HG03060 (cell line): ENCODE data around the gene CDC42BPB.

ENCODE experiments used
- ATAC-seq: cut with Tn5 transposase; IDR thresholded peaks from one replicate; pipeline ENCODE4 v1.9.1; 2021; ENCODE audit warnings: low read depth, moderate number of reproducible peaks; ENCODE audit not compliant: unreplicated experiment

CDC42BPB gene

DNA sequence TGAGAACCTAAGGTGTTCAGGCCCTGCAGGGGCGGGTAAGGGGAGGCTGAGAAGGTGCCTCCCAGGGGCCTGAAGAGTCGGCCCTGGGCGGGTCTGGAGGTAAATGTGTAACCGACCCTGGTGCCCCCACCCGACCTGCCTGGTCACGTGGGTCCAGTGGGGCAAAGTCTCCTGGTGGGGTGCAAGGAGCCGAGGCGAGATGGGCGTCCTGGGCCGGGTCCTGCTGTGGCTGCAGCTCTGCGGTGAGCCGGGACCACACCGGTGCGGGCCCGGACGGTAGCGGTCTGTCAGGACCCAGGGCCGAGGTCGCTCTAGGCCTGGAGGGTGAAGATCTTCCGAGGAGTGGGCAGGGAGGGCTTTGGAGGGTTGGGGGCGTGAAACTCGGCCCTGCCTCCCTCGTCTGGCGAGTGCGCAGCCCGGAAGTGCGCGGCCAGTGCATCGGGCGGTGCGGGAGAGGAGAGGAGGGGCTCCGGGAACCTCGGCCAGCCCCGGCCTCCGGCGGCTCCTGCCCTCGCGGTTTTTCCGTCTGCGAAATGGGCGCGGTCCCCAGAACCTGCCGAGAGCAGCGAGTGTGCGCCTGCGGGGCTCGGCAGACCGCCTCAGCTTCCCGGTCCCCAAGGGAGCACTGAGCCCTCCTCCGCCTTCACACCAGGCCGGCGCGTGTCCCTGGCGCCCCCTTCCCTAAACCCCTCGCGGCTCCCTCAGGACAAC lies 134.7 kb downstream of the CDC42BPB start, which contains the start of gene AMN:
AMN (plus strand) TSS at position 174 of the 711 bp plus-strand sequence; CDS start at position 200, 26 bp downstream.
- ATAC-seq: no peak

DNA sequence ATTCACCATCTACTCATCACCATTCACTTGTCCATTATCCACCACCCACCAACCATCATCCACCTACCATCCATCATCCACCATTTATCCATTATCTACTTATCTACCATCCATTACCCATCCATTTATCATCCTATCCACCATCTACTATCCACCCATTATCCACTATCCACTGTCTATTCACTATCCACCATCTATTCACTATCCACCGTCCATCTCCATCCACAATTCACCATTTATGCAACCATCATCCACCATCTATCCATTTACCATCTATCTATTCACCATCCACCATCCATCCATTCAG lies 136.4 kb downstream of the CDC42BPB start:
- no peak for ATAC-seq

DNA sequence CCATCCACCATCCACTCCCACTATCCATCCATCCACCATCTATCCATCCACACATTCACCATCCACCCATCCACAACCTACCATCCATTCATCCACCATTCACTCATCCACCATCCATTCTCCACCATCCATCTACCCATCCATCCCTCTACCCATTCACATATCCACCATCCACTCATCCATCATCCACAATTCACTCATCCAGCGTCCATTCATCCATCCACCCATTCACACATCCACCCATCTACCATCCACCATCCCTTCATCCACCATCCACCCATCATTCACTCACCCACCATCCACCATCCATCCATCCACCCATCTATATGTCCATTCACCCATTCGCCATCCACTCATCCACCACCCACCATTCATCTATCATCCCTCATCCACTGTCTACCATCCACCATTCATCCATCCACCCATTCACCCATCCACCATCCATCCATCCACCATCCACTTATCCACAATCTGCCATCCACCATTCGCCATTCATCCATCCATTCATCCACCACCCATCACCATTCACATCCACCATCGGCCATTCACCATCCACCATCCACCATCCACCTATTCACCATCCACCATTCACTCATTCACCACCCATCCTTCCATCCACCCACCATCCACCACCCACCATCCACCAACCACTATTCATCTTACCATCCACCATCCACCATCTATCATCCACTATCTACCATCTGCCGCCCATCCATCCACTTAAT lies 136.9 kb downstream of the CDC42BPB start:
- no peak for ATAC-seq

DNA sequence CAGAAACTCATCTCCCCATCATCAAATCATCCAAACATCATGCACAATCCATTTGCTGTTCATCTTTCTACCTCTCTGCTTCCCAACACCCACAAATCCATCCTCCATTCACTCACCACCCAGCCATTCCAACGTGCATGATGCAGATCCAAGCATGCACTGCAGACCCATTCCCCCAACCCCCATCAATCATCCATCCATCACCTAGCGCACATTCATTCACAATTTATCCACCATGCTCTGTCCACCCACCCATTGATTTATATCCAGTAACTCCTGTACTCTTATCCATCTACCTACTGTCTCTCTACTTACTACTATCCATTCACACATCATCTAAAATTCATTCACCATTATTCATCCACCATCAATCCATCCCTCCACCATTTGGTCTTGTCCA lies 138.9 kb downstream of the CDC42BPB start:
- ATAC-seq: no peak

DNA sequence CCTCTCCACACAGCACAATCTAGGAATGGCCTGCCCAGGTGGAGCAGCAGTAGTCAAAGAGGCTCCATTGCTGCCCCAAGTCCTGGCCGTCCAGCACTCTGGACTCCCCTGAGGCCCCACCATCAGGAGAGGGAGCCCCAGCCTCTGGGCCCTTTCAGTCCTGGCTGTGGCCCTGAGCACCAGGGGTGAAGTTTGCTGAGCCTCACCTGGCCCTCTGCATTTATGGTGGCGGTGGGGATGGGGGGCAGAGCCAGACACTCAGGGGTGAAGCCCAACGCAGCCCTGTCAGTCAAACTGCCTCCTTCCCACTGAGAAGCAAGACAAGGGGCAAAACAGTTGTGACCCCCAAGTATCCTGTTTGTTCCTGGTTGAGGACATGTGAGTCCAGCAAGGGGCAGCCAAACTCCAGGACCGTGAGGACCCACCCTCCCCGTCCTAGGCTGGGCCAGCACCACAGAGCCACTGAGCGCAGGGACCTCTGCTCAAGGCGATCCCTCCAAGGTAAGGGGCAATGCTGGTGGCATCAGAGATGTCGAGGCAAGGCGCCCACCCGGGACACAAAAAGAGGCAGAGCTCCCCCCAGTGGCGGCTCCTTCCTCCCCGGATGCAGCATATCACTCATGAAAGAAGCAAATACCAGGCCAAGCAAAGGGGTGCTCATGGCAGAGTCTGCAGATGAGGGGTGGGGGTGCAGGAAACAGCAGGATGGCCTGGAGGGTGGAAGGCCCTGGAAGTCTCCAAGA lies 139.7 kb downstream of the CDC42BPB start:
- ATAC-seq: no peak

DNA sequence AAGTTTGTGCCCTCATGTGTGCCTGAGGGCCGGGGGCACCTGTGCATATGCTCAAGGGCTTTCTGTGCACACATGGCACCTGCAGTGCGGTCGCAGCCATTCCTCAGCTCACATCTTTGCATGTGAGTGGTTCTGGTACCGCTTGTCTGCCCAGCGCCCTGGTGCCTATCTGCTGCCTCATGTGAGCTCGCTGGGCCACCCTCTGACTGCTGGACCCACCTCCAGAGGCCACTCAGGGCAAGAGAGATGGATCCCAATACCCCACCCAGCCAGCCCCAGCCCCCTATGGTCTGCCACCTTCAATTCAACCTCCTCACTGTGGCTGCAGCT lies 140.3 kb downstream of the CDC42BPB start:
- no peak for ATAC-seq

DNA sequence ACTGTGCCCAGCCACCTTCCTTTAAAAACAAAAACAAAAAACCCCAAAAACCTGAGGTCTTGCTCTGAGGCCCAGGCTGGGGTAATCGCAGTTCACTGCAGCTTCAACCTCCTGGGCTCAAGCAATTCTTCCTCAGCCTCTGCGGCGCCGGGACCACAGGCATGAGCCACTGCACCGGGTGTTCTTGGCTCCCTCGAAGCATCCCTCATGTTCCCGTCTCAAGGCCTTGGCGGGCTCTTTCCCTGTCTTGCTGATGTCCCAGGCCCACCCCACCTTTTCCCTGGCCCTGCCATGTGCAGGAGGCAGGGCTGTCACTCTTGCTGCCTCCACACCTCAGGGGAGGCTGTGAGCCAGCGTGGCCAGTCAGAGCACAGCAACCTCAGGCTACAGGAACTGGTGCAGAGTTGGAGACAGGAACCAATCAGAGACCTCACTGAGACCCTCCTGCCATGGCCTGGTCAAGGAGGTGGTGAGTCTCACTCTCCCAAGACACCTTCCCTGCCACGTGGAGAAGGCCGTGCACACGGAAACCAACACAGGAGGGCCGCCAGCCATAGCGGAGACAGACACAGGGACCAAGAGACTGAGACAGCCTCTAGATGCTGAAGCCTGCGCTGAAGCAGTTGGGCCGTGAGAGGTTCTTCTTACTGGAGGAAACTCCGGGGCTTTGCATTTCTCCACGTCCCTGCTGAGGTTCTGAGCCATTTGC lies 140.8 kb downstream of the CDC42BPB start:
- no peak for ATAC-seq

DNA sequence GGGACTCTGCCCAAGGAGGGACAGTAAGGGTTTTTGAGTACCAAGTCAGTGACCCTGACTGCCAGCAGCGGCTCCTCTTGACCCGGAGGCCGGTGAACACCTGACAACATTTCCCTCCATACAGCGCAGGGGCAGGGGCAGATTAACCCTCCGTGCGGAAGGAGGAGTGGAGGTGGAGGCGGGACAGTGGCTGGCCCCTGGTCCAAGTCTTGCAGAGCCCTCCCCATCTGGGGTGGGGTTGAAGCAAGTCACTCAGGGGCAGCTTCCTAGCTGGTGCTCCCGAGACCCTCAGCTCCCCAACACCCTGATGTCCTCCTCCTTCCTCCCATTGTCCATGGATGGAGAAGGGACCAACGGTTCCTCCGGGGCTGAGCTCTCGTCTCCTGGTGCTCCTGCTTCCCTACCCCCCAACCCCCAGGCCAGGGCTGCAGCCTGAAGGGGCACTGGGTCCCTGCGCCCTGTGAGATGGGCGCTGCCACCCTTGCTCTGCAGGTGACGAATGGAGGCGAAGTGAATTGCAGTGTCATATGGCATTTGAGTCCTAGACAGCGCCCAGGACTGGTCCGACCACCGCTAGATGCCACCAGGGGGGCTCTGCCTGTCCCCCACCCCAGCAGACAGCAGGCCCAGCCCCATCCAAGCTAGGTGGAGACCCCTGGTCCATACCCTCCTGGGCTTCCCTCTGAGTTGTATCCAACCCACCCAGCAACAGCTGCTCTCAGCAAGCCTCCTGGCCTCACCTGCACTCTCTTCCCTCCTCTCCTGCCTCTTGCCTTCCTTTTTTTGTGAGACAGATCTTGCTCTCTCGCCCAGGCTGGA lies 141.8 kb downstream of the CDC42BPB start:
- ATAC-seq: no peak

DNA sequence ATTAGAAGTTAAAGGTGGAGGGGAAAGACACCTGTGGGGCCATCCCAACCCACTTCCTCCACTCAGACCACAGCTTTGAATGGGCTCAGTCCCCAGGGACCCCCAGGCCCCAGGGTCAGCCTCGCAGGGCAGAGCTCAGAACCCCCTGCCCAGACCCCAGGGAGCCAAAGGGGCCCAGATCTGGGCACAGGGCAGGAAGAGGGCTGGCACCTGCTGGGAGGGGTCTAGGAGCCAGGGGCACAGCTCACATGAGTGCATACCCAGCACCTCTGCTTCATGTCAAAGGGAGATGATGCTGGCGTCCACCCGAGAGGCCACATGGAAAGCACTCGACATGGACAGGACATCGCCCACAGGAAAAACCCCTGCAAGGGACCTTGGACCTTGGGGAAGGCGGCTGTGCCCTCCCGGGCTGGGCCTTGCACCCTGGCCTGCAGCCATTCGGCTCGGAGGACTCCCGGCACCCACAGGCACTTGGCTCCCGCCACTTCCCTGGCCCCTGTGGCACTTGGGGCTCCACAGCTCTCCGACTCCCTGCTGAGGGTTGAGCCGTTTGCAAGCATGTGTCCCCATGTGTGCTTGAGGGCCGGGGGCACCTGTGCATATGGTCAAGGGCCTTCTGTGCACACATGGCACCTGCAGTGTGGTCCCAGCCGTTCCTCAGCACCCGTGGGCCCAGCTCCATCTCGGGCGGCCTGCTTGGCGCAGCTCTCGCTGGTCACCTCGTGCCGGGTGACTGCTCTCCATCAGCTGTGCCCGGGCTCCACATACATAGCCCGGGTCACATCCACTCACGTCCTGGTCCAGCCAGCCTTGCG lies 142.7 kb downstream of the CDC42BPB start:
- no peak for ATAC-seq

DNA sequence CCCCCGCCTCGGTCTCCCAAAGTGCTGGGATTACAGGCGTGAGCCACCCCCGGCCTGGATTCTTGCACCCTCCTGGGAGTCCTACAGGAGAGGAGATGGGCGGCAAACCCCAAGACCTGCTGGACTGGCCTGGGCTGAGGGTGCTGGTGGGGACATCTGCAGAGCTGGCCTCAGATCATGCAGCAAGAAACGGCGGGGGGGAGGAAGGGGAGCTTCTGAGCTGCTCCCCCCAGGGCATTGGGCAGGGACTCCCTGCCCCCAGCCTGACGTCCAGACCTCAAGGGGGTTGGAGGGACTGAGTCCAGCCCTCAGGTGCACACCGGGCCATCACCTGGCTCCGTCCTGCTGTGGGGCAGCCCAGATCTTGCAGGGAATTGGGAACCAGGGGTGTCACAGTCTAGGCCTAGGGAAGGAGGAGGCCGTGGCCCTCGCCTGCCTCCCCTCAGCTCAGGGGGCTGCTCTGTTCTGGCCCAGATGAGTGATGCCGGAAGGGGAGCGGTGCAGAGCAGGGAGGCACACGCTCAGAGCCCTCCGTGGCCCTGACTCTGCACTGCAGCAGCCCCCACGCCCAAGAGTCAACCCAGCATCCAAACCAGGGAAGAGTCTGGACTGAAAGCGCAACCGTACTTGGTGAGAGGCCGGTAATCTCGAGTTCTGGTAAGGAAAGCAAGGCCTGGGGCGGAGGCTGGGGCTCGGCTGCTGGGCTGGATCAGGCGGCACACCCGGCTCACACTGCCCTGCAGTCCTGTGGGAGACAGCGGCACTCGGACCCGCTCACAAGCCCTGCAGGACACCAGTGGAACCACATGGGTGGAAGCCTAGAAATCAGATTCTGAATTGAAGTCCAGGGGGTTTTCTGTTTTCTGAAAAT lies 143.8 kb downstream of the CDC42BPB start:
- no peak for ATAC-seq

DNA sequence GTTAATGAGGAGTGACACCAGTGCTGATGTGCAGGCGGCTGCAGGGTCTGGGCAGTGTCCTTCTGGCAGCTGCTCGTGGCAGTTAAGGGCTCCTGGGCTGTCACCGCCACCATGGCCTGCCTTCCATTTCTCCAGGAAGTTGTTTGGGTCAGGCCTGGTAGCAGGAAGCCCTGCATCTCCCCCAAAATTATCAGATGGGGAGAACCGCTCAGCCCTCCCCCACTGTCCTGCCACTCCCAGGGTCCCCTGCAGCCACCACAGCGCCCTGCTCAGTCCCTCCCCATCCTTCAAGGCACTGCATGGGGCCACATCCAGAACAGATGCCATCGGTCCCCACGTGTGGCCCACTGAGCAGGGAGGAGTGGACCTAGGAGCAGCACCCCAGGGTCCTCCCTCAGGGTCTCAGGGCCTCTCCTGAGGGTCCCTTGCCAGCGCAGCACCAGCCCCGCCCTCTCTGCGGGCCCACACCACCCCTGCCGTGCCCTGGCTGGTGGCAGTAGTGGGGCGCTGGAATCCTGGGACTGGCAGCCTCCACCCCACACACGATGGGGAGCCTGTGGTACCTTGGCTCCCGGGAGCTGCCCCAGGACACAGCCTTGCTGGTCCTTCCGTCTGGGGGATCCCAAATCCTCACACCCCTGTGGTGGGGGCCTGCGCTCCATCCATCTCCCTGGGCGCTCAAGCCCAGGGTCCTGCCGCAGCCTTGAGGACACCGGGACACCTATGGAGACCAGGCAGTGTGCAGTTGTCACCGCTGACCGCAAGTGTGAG lies 145.2 kb downstream of the CDC42BPB start:
- no peak for ATAC-seq

DNA sequence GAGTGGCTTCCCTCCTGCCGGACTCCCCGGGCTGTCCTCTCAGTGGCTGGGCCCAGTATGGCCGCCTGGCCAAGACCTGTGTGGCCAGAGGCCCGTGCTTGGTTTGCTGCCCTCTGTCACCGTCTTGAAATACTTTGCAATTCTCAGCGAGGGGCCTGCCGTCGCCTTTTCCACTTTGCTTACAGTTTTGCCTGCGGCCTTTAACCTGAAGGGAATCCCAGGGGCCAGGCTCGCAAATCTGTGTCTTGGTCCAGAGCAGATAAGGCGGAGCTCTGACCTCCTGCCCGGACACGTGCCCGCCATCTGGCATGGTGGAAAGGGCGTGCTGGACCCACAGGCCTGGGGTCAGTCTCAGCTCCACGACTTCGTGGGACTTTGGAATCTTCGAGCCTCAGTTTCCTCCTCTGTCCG lies 145.8 kb downstream of the CDC42BPB start:
- ATAC-seq: no peak

DNA sequence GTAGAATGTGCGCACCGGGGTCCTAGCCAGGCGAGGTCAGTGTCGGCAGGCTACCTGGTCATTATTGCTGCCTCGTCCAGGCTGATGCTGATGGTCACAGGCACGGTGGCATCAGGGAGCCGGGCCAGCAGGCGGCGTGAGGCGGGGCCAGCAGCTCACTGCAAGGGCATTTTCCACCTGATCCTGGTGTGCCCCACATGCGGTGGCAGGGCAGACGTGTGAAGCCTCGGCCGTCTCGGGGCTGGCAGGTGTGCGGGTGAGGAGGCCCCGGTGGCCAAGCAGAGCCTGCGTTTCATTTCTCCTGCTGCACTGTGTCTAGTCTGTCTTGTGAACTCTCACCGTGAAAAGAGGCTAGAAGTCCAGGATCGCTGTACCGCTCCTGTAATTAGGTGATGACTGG lies 146.9 kb downstream of the CDC42BPB start:
- no peak for ATAC-seq

DNA sequence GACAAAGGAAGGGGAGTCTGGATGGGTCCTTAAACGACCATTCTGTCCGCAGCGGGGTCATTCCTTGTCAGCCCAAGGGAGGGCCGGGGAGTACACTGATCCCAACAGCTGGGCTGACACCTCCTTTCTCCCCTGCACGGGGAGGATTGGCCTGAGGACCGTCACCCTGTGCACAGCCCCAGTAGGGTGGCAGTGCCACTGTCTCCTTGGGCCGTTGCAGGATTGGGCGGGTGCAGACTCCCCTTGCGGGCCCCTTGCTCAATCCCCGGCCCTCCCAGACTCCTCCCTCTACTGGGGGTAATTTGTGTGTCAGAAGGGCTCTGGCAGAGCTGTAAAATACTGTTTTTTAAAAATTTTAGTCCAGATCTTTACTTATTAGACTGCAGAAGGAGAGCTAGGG lies 147.4 kb downstream of the CDC42BPB start:
- ATAC-seq: no peak

DNA sequence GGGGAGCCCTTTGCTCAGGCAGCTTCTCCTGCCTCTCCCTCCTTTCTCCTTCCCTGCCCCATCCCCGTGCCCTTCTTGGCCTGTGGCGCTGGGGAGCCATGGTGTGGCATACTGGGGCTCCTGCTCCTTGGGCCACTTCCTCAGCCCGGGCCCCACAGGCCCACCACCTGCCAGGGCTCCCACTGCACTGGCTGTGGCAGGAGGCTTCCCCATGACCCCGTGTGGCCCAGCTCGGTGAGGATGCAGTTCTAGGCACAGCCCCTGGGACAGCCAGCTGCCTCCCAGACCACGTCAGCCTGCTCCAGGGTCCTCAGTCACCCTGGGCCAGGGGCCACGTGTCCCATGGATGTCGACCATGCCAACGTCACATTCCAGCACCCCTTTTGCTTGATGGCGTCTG lies 147.9 kb downstream of the CDC42BPB start:
- ATAC-seq: no peak

DNA sequence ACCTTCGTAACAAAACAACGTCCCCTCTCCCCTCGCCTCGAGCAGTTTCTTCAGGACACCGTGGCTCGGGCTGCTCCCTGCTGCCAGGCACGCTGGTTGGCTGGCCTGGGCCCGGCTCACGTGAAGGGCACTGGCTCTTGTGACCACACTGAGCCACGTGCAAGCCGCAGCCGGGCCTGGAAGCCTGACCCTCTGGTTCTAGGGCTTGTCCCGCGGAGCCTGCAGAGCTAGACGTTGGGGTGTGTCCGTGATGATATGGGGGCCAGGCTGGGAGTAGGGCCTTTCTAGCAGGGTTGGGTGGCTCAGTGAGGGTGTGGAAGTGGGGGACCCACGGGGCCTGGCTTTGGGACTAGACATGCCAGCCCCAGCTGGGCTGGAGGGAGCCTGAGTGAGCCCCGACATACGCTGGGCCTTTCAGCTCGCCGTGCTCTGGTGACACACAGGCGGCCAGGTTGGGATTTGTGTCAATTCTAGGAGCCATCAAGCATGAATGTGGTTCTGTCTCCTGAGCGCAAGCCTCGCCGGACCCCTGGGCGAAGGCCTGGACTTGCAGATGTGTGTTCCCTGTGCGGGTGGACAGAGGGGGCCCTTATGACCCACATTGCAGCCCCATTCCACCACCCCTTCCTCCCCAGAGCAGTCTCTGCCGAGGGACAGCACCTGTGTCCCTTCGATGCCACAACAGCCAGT lies 148.4 kb downstream of the CDC42BPB start:
- no peak for ATAC-seq
